GM12873 (cell line): Measurements from ENCODE around the gene PIK3CD.
A peak's percentile ranks its signal among the peaks of the same experiment; 100 is the strongest.

Source experiments
- CTCF ChIP-seq: IDR thresholded peaks from 2 replicates; pipeline ENCODE4 v1.5.1; 2012; ENCODE audit warnings: low read depth, mild to moderate bottlenecking, moderate library complexity, low read length, control low read depth; ENCODE audit not compliant: insufficient read depth; ENCODE audit errors: missing control alignments

Gene PIK3CD

DNA sequence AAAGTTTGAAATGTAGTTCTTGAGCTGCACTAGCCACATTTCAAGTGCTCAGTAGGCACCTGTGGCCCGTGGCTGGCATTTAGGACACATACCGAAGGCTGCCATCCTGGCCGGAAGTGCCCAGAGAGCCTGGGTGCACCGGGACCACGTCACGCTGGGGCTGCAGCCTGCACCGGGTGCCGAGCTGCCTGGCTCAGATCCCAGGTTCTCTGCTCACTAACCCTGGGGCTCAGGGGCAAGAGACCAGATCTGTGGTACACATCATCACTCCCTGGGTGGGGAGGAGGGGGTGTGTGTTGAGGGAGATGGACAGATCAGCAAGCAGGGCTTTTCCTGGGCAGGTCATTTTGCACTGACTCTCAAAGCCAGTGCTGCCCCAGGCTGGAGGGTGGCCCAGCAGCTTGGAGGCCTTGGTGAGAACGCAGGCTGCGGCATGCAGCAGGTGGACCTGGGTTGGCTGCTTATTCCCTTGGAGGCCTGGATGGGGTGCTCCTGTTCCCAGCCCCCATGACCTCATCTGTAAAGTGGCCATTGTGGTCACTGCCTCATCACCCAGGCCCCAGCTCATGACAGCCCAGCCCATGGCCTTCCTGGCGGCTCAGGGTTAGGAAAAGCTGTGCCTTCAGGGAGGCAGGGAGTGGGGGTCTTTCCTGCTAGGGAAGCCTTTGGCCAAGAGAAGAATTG, 39.2 kb upstream of the PIK3CD start:
- TF ChIP-seq CTCF = no peak

DNA sequence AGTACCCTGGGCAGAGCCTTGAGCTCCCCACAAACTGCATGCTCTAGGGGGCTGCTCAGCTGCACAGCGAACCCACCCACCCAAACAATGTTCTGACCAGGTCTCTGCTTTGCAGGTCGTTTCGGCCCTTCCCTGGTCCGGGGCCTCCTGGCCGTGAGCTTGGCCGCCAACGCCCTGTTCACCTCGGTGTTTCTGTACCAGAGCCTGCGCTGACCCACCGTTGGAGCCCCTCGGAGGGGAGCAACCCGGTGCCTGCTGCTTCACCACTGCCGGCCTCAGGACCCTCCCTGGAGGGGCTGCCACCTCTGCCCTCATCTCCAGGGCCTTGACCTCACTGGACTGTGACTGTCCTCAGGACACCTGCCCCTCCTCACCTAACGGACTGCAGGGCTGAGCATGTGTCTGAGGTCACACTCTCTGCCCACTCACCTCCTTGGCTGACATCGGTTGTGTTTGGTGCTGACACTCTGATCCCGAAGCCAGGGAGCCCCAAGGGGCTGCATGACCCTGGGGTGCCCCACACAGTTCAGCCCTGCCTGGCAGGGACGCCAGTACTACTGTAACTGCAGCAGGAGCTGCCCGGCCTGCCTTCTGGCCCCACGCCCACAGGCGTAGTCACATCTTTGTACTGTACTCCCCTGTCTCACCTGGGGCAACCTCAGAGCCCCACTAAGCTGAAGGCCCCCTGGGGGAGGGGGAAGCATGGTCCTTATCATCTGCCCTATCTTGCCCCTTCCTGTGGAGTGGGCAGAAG, 38.5 kb upstream of the PIK3CD start:
- no peak for TF ChIP-seq CTCF

DNA sequence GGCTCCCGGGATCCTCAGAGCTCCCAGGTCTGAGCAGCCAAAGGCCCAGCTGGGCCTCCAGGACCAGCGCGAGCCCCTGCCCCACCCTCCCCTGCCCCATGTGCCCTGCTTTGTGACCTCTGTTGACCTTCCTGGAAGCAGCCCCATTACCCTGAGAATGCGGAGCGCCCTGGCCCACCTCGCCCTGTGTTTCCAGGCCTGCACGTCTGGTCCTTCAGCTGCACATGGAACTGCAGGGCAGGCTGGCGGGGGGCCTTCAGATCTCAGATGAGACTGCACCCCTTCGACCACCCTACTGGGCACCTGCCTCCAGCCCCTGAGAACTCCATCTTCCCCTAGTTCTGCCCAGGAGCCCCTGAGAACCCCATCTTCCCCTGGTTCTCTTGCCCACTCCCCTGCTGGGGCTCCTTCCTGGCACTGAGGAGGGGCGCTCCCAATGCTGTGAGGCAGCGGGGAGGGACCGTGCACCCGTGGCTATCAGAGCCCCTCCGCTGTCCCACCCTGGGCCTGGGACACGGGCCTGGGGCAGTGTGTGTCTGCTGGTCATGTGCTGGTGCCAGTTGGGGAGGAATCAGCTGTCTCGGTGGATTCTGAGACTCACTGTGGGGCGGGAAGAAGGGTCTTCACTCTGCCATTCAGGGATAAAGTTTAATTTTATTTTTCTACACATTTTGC, 37.8 kb upstream of the PIK3CD start:
- TF ChIP-seq CTCF = no peak

GRCh38 chr1:9615316-9616063, 36.0 kb upstream of the PIK3CD start:
- peak; percentile 91 for TF ChIP-seq CTCF

DNA sequence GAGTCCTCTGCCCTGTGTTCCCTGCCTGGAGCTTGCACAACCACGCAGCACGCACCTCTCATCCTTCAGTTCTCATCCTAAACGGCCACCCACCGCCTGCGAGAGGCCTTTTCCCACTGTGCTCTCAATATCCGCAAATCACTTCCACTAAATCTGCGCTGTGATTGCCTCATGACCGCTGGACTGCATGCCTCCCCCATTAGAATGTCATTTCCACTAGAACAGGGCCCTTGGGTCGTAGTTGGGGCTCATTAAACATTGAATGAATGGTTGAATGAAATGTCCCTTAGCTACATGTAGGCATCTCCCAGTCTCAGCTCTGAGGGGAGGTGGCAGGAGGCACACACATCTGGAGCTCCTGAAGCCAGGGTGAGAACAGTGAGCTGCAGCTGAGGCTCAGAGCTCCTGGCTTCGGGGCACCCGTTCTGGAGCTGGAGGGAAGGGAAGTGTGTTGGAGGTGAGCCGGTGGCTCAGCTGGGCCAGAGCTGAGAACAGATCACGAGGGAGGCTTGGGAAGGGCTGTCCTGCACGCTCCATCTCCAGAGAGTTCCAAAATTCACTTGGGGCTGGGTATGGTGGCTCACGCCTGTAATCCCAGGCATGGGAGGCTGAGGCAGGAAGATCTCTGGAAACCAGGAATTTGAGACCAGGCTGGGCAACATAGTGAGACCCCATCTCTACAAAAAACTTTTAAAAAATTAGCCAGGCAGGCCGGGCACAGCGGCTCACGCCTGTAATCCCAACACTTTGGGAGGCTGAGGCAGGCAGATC, 32.4 kb upstream of the PIK3CD start:
- TF ChIP-seq CTCF = no peak

GRCh38 chr1:9621032-9621431, 30.5 kb upstream of the PIK3CD start:
- TF ChIP-seq CTCF = no peak
